HepG2 (cell line): ENCODE results near the gene LRRC8E. TPM values are rescaled to one million over a fixed set of nuclear protein-coding genes. Genes with fewer than 3 reads are reported as not detected.

Experiments
- polyA plus RNA-seq, 8 experiments: library from polyadenylated mRNA; depleted of rRNA in 3 of 8; stranded (reverse) in 7 of 8; unstranded in 1 of 8; fragments of >200 nt; fragmentation: Illumina TruSeq in 4 of 8; extraction: Trizol in 4 of 8; gene quantifications; 2 replicates each; pipeline versions ENCODE4 v1.2.1 to v1.2.3, GENCODE V29; 2011 to 2016; ENCODE audit warnings: low read depth in 4 of 8, missing spikeins in 1 of 8, mixed read lengths in 1 of 8; ENCODE audit not compliant: insufficient read depth in 1 of 8
- total RNA-seq, 5 experiments: library from RNA; depleted of rRNA; stranded (reverse); fragments of >200 nt; fragmentation: Illumina TruSeq; extraction: Trizol; gene quantifications; 2 replicates each; pipeline ENCODE4 v1.2.3, GENCODE V29; 2016; ENCODE audit warnings: low read depth in 1 of 5

The LRRC8E gene
- total and polyA plus RNA-seq, 2 of the 13 experiments (the other 11 are each of a cell fraction or from before 2014, with no cell fraction given), result 8.0 to 10.3 TPM

Other genes starting within 250 kb of the LRRC8E start
- gene RETN, start 219.5 kb upstream of the LRRC8E start, total RNA-seq (2016; rRNA removed; fragmentation: Illumina TruSeq; extraction: Trizol), result not detected in 2 replicates
- gene RETN, start 219.5 kb upstream of the LRRC8E start, polyA plus RNA-seq (2011; rRNA removed), result not detected in 2 replicates
- not detected in 2 replicates for gene MCEMP1, start 211.4 kb upstream of the LRRC8E start, total RNA-seq (2016; rRNA removed; fragmentation: Illumina TruSeq; extraction: Trizol)
- not detected in 2 replicates for gene MCEMP1, start 211.4 kb upstream of the LRRC8E start, polyA plus RNA-seq (2011; rRNA removed)
- gene TRAPPC5, start 207.7 kb upstream of the LRRC8E start, total RNA-seq (2016; rRNA removed; fragmentation: Illumina TruSeq; extraction: Trizol), result 74.8 and 78.7 TPM in 2 replicates
- gene TRAPPC5, start 207.7 kb upstream of the LRRC8E start, polyA plus RNA-seq (2011; rRNA removed), result 38.5 and 53.6 TPM in 2 replicates
- not detected in 2 replicates for gene FCER2, start 186.4 kb upstream of the LRRC8E start, total RNA-seq (2016; rRNA removed; fragmentation: Illumina TruSeq; extraction: Trizol)
- gene FCER2, start 186.4 kb upstream of the LRRC8E start, polyA plus RNA-seq (2011; rRNA removed), result not detected in 2 replicates
- gene CLEC4G, start 156.4 kb upstream of the LRRC8E start, total RNA-seq (2016; rRNA removed; fragmentation: Illumina TruSeq; extraction: Trizol), result not detected in 2 replicates
- gene CLEC4G, start 156.4 kb upstream of the LRRC8E start, polyA plus RNA-seq (2011; rRNA removed), result not detected in 2 replicates
- not detected in 2 replicates for gene CD209, start 141.0 kb upstream of the LRRC8E start, total RNA-seq (2016; rRNA removed; fragmentation: Illumina TruSeq; extraction: Trizol)
- not detected in 2 replicates for gene CD209, start 141.0 kb upstream of the LRRC8E start, polyA plus RNA-seq (2011; rRNA removed)
- not detected in 2 replicates for gene CLEC4M, start 125.3 kb upstream of the LRRC8E start, total RNA-seq (2016; rRNA removed; fragmentation: Illumina TruSeq; extraction: Trizol)
- 0.07 TPM in 1 of 2 replicates, not detected in the other for gene CLEC4M, start 125.3 kb upstream of the LRRC8E start, polyA plus RNA-seq (2011; rRNA removed)
- gene EVI5L, start 58.3 kb upstream of the LRRC8E start, total RNA-seq (2016; rRNA removed; fragmentation: Illumina TruSeq; extraction: Trizol), result 1.3 and 1.7 TPM in 2 replicates
- 2.4 and 3.1 TPM in 2 replicates for gene EVI5L, start 58.3 kb upstream of the LRRC8E start, polyA plus RNA-seq (2011; rRNA removed)
- gene PRR36, start 14.1 kb upstream of the LRRC8E start, total RNA-seq (2016; rRNA removed; fragmentation: Illumina TruSeq; extraction: Trizol), result 0.07 TPM in 2 replicates
- gene PRR36, start 14.1 kb upstream of the LRRC8E start, polyA plus RNA-seq (2011; rRNA removed), result 0.17 TPM in 2 replicates
- 8.7 and 10.8 TPM in 2 replicates for gene MAP2K7, start 15.4 kb downstream of the LRRC8E start, total RNA-seq (2016; rRNA removed; fragmentation: Illumina TruSeq; extraction: Trizol)
- gene MAP2K7, start 15.4 kb downstream of the LRRC8E start, polyA plus RNA-seq (2011; rRNA removed), result 9.0 and 14.8 TPM in 2 replicates
- 0.83 and 1.0 TPM in 2 replicates for gene TGFBR3L, start 26.3 kb downstream of the LRRC8E start, total RNA-seq (2016; rRNA removed; fragmentation: Illumina TruSeq; extraction: Trizol)
- gene TGFBR3L, start 26.3 kb downstream of the LRRC8E start, polyA plus RNA-seq (2011; rRNA removed), result 0.14 and 0.20 TPM in 2 replicates
- gene SNAPC2, start 31.8 kb downstream of the LRRC8E start, total RNA-seq (2016; rRNA removed; fragmentation: Illumina TruSeq; extraction: Trizol), result 9.5 and 10.2 TPM in 2 replicates
- 12.7 and 14.9 TPM in 2 replicates for gene SNAPC2, start 31.8 kb downstream of the LRRC8E start, polyA plus RNA-seq (2011; rRNA removed)
- 0.11 and 0.36 TPM in 2 replicates for gene CTXN1, start 37.6 kb downstream of the LRRC8E start, total RNA-seq (2016; rRNA removed; fragmentation: Illumina TruSeq; extraction: Trizol)
- 0.12 TPM in 1 of 2 replicates, not detected in the other for gene CTXN1, start 37.6 kb downstream of the LRRC8E start, polyA plus RNA-seq (2011; rRNA removed)
- 71.5 and 72.6 TPM in 2 replicates for gene TIMM44, start 55.2 kb downstream of the LRRC8E start, total RNA-seq (2016; rRNA removed; fragmentation: Illumina TruSeq; extraction: Trizol)
- 42.9 and 49.4 TPM in 2 replicates for gene TIMM44, start 55.2 kb downstream of the LRRC8E start, polyA plus RNA-seq (2011; rRNA removed)
- 38.4 and 58.2 TPM in 2 replicates for gene ELAVL1, start 117.1 kb downstream of the LRRC8E start, total RNA-seq (2016; rRNA removed; fragmentation: Illumina TruSeq; extraction: Trizol)
- gene ELAVL1, start 117.1 kb downstream of the LRRC8E start, polyA plus RNA-seq (2011; rRNA removed), result 25.6 and 27.9 TPM in 2 replicates
- gene CCL25, start 164.2 kb downstream of the LRRC8E start, total RNA-seq (2016; rRNA removed; fragmentation: Illumina TruSeq; extraction: Trizol), result not detected in 2 replicates
- not detected in 2 replicates for gene CCL25, start 164.2 kb downstream of the LRRC8E start, polyA plus RNA-seq (2011; rRNA removed)